SK-N-SH (cell line): ENCODE data around the gene EEFSEC. TPM values are rescaled to one million over a fixed set of nuclear protein-coding genes. Genes with fewer than 3 reads are reported as not detected.

ENCODE experiments used
- CTCF ChIA-PET: fragments of 300-600, 350-600 bp; formaldehyde crosslinking; extraction: SDS; loops from one replicate; lab custom pipeline; 2021; lab: Yijun Ruan, JAX
- POLR2A ChIA-PET: fragments of 350-600 bp; sonication (Branson Sonifier 250); formaldehyde crosslinking; extraction: SDS; loops from one replicate; lab custom pipeline; 2020; ENCODE audit warnings: antibody characterized with exemption, inconsistent platforms; lab: Yijun Ruan, JAX
- DNase-seq: peaks from one replicate; pipeline ENCODE4 v3.0.0; 2012
- H2AFZ ChIP-seq: fragments of 200-600 bp; sonication (generic); 2 replicates; pipeline ENCODE4 v1.8.1; 2016; ENCODE audit warnings: antibody characterized with exemption, mild to moderate bottlenecking, low read depth
- H3F3A ChIP-seq: fragments of 200-600 bp; sonication (generic); replicated peaks from 2 replicates; pipeline ENCODE3; 2016; ENCODE audit warnings: antibody characterized with exemption, mild to moderate bottlenecking; ENCODE audit not compliant: insufficient read depth
- H3K27ac ChIP-seq, 2 experiments: fragments of 200-500 bp in 1 of 2; fragments of 200-600 bp in 1 of 2; sonication (Bioruptor generic) in 1 of 2; sonication (generic), shearing (Covaris generic) in 1 of 2; 2 replicates each; pipeline versions ENCODE4 v1.5.1 to v1.6.1; 2014 to 2016; ENCODE audit warnings: low read depth in 2 of 2, inconsistent platforms in 1 of 2, low read length in 1 of 2, mild to moderate bottlenecking in 1 of 2, mixed read lengths in 1 of 2
- H3K27me3 ChIP-seq: fragments of 200-600 bp; sonication (generic), shearing (Covaris generic); 2 replicates; pipeline ENCODE4 v1.6.1; 2016; ENCODE audit warnings: mixed run types; ENCODE audit not compliant: insufficient read depth
- H3K36me3 ChIP-seq, 2 experiments: fragments of 200-500 bp in 1 of 2; fragments of 200-600 bp in 1 of 2; sonication (Bioruptor generic) in 1 of 2; sonication (generic) in 1 of 2; replicated peaks in 1 of 2; 2 replicates each; pipeline versions ENCODE3 to v1.5.1; 2014 to 2016; ENCODE audit warnings: low read length in 1 of 2, mild to moderate bottlenecking in 1 of 2; ENCODE audit not compliant: insufficient read depth in 2 of 2, control insufficient read depth in 1 of 2
- H3K4me1 ChIP-seq, 2 experiments: fragments of 200-500 bp in 1 of 2; fragments of 200-600 bp in 1 of 2; sonication (Bioruptor generic) in 1 of 2; sonication (generic), shearing (Covaris generic) in 1 of 2; 2 replicates each; pipeline versions ENCODE4 v1.5.1 to v1.6.1; 2014 to 2016; ENCODE audit warnings: low read depth in 1 of 2, low read length in 1 of 2, mixed run types in 1 of 2; ENCODE audit not compliant: insufficient read depth in 2 of 2, control insufficient read depth in 1 of 2
- H3K4me2 ChIP-seq: fragments of 200-600 bp; sonication (generic), shearing (Covaris generic); 2 replicates; pipeline ENCODE4 v1.6.1; 2017; ENCODE audit warnings: mixed run types
- H3K4me3 ChIP-seq, 2 experiments: fragments of 200-500 bp in 1 of 2; fragments of 200-600 bp in 1 of 2; sonication (Bioruptor generic) in 1 of 2; sonication (generic), shearing (Covaris generic) in 1 of 2; 2 replicates each; pipeline versions ENCODE4 v1.5.1 to v1.8.1; 2014 to 2016; ENCODE audit warnings: low read depth in 2 of 2, inconsistent platforms in 1 of 2, low read length in 1 of 2, mild to moderate bottlenecking in 1 of 2, mixed read lengths in 1 of 2, moderate library complexity in 1 of 2
- H3K79me2 ChIP-seq: fragments of 200-600 bp; sonication (generic); 2 replicates; pipeline ENCODE4 v1.8.1; 2017; ENCODE audit warnings: mild to moderate bottlenecking; ENCODE audit not compliant: insufficient read depth
- H3K9ac ChIP-seq: fragments of 200-600 bp; sonication (generic); 2 replicates; pipeline ENCODE4 v1.6.1; 2017; ENCODE audit warnings: mixed run types
- H3K9me2 ChIP-seq: fragments of 200-600 bp; sonication (generic); 2 replicates; pipeline ENCODE4 v1.6.1; 2017; ENCODE audit warnings: mixed run types
- H3K9me3 ChIP-seq: fragments of 200-600 bp; sonication (generic); 2 replicates; pipeline ENCODE4 v1.6.1; 2017; ENCODE audit warnings: mixed run types, mild to moderate bottlenecking, moderate library complexity
- H4K20me1 ChIP-seq: fragments of 200-600 bp; sonication (generic); 2 replicates; pipeline ENCODE4 v1.6.1; 2017; ENCODE audit warnings: mild to moderate bottlenecking, mixed run types; ENCODE audit not compliant: insufficient read depth
- CHD2 ChIP-seq: fragments of 150-350 bp; IDR thresholded peaks from 2 replicates; pipeline ENCODE4 v1.6.1; 2018; ENCODE audit warnings: low read length; ENCODE audit not compliant: partially characterized antibody
- ELF1 ChIP-seq: IDR thresholded peaks from 2 replicates; pipeline ENCODE4 v1.4.0; 2012
- FOXJ3 ChIP-seq: sonication (generic); formaldehyde crosslinking; IDR thresholded peaks from 2 replicates; pipeline ENCODE4 v1.5.1; 2020; ENCODE audit warnings: mild to moderate bottlenecking, missing genetic modification reagents
- GABPA ChIP-seq: IDR thresholded peaks from 2 replicates; pipeline ENCODE4 v1.4.0; 2012; ENCODE audit warnings: low read depth, mild to moderate bottlenecking
- GATA2 ChIP-seq: sonication (generic); formaldehyde crosslinking; IDR thresholded peaks from 2 replicates; pipeline ENCODE4 v1.5.0; 2020; ENCODE audit warnings: mild to moderate bottlenecking, missing genetic modification reagents
- NFIC ChIP-seq: IDR thresholded peaks from 2 replicates; pipeline ENCODE4 v1.4.0; 2012; ENCODE audit warnings: borderline replicate concordance
- RFX5 ChIP-seq: IDR thresholded peaks from 2 replicates; pipeline ENCODE4 v1.6.1; 2012; ENCODE audit warnings: mild to moderate bottlenecking, improper control_type of control experiment, low read length
- SMC3 ChIP-seq: IDR thresholded peaks from 2 replicates; pipeline ENCODE4 v1.6.1; 2012; ENCODE audit warnings: low read depth, low read length, improper control_type of control experiment
- TCF12 ChIP-seq: IDR thresholded peaks from 2 replicates; pipeline ENCODE4 v1.4.0; 2012
- TEAD4 ChIP-seq: IDR thresholded peaks from 2 replicates; pipeline ENCODE4 v1.4.0; 2012; ENCODE audit warnings: mild to moderate bottlenecking, borderline replicate concordance; ENCODE audit not compliant: insufficient read depth
- USF1 ChIP-seq: IDR thresholded peaks from 2 replicates; pipeline ENCODE4 v1.4.0; 2012; ENCODE audit warnings: low read depth, borderline replicate concordance
- WGBS: methylation state at CpG from one replicate; pipeline ENCODE4 v1.1.6; 2017; ENCODE audit warnings: low lambda C conversion rate; 5-methylcytosine and 5-hydroxymethylcytosine counted together
- polyA plus RNA-seq, 3 experiments: library from polyadenylated mRNA; depleted of rRNA; stranded (reverse); fragments of >200 nt; gene quantifications; 2 replicates each; pipeline ENCODE4 v1.2.3, GENCODE V29; 2012
- TF ChIP-seq, protein P1 (sequence below): fragments of 150-350 bp; IDR thresholded peaks from 2 replicates; pipeline ENCODE4 v1.6.1; 2017; ENCODE audit warnings: antibody characterized with exemption, low read length, low read depth, borderline replicate concordance

The EEFSEC gene
- polyA plus RNA-seq, 1 of the 3 experiments (the other 2 are of a cell fraction) = 12.4 TPM

DNA sequence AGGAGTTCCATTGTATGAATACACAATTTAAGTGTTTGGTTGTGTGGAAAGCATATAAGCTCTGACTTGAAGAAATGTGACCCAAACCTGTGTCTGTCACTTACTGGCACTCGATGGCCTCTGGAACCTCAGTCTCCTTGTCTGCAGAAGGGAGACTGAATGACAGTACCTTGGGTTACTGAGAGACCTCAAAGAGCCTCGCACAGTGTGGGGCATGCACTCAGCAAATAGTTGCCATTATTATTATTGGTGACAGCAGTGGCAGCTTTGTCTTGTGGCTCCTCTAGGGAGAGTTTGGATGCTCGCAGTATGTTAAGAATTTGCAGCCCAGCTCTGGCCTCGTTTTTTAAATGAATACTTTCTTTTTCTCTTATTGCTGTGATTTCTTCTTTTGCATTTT is 43.4 kb downstream of the EEFSEC start:
- Histone ChIP-seq H3K27me3 (no peaks in the 10 kb centered on the region), H3K9me3 (no peaks in the 10 kb centered on the region), H3K9ac (no peak overlapping the region), H4K20me1 (no peaks in the 10 kb centered on the region), H3K4me1 (peaks cover 0 to 44% of the 10 kb centered on the region in 2 experiments; a peak in 2 of 4 replicates), H3K9me2 (no peaks in the 10 kb centered on the region), H3F3A (no peaks in the 10 kb centered on the region), H3K79me2 (no peaks in the 10 kb centered on the region), H3K4me2 (no peak overlapping the region), H3K27ac (peak overlapping the region in 1 of 2 experiments; percentile 97; a peak in 1 of 4 replicates), H3K4me3 (no peak overlapping the region), H3K36me3 (no peaks in the 10 kb centered on the region), H2AFZ (no peak overlapping the region)
- CTCF ChIA-PET = interaction anchor here (0.7 to 1.4 kb wide), 3 partner anchors 17 to 40 kb away, joined by 3 to 4 read pairs (median 3); no protein-coding TSS in a partner anchor
- POLR2A ChIA-PET = no interaction called here
- TF ChIP-seq SMC3 (no peak), ELF1 (no peak)
- WGBS = 80% methylated on average over 4 of the region's 4 CpGs
- DNase-seq = no peak

DNA sequence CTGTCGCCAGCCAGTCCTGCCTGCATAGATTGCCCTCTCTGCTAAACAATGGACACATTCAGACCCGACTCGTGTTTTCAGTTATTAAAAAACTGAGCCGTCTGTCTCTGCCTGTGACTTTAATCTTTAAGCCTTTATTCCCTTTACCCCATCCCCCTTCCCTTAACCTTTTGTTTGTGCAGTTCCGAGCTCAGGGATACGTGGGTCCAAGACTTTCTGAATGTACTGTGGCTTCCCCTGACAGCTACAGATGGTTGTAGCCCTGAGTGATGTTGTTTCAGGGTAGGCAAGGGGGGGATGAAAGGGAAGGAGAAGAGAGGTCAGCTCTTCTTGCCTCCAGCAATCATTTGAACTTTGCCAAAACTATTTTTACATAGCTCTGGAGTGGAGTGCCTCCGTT is 44.6 kb downstream of the EEFSEC start:
- TF ChIP-seq NFIC (no peak), CHD2 (no peak), TEAD4 (no peak), FOXJ3 (CRISPR knock-in tag) (no peak), RFX5 (no peak), USF1 (no peak), ELF1 (no peak), SMC3 (no peak), TCF12 (no peak), GABPA (no peak), GATA2 (no peak)
- TF ChIP-seq, protein P1, sequence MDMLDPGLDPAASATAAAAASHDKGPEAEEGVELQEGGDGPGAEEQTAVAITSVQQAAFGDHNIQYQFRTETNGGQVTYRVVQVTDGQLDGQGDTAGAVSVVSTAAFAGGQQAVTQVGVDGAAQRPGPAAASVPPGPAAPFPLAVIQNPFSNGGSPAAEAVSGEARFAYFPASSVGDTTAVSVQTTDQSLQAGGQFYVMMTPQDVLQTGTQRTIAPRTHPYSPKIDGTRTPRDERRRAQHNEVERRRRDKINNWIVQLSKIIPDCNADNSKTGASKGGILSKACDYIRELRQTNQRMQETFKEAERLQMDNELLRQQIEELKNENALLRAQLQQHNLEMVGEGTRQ = no peak
- TF ChIP-seq, all 33 proteins: peak for 0
- 94% methylated on average over 7 of the region's 7 CpGs for WGBS
- Histone ChIP-seq H3K4me1 (peaks cover 0 to 43% of the 10 kb centered on the region in 2 experiments; a peak in 2 of 4 replicates), H3K9me2 (no peaks in the 10 kb centered on the region), H3K9ac (no peak overlapping the region), H2AFZ (no peak overlapping the region), H3K9me3 (no peaks in the 10 kb centered on the region), H3K79me2 (no peaks in the 10 kb centered on the region), H3F3A (no peaks in the 10 kb centered on the region), H3K27ac (no peak overlapping the region), H4K20me1 (no peaks in the 10 kb centered on the region), H3K36me3 (peaks cover 0 to 6% of the 10 kb centered on the region in 2 experiments), H3K4me3 (no peak overlapping the region), H3K27me3 (no peaks in the 10 kb centered on the region), H3K4me2 (no peak overlapping the region)
- no peak for DNase-seq
- POLR2A ChIA-PET = interaction anchor here (0.6 kb wide), 1 partner anchor 212 kb away, joined by 3 read pairs; no protein-coding TSS in a partner anchor
- CTCF ChIA-PET = interaction anchor here (1.0 to 1.6 kb wide), 4 partner anchors 13 to 39 kb away, joined by 3 to 6 read pairs (median 4); no protein-coding TSS in a partner anchor
